SU-DHL-6 (cell line): ENCODE measurements around the gene MOG.

Experiments used
- CTCF ChIP-seq: fragments of 200-600 bp; sonication (generic); IDR thresholded peaks from one replicate; pipeline ENCODE4 v1.5.1; 2017; ENCODE audit warnings: antibody characterized with exemption, mild to moderate bottlenecking, low read length, moderate library complexity; ENCODE audit not compliant: insufficient read depth, poor library complexity, severe bottlenecking
- EZH2phosphoT487 ChIP-seq: fragments of 200-600 bp; sonication (generic), shearing (Covaris generic); conservative IDR thresholded peaks from 2 replicates; pipeline ENCODE4 v1.6.1; 2018; ENCODE audit warnings: mild to moderate bottlenecking, antibody characterized with exemption, low read length, moderate library complexity, mixed read lengths

GRCh38 chr6:29630315-29630714 is 26.6 kb upstream of the MOG start:
- TF ChIP-seq CTCF, result no peak
- no peak for TF ChIP-seq EZH2phosphoT487
